Measurements from ENCODE around the gene M1AP.

Gene M1AP

DNA sequence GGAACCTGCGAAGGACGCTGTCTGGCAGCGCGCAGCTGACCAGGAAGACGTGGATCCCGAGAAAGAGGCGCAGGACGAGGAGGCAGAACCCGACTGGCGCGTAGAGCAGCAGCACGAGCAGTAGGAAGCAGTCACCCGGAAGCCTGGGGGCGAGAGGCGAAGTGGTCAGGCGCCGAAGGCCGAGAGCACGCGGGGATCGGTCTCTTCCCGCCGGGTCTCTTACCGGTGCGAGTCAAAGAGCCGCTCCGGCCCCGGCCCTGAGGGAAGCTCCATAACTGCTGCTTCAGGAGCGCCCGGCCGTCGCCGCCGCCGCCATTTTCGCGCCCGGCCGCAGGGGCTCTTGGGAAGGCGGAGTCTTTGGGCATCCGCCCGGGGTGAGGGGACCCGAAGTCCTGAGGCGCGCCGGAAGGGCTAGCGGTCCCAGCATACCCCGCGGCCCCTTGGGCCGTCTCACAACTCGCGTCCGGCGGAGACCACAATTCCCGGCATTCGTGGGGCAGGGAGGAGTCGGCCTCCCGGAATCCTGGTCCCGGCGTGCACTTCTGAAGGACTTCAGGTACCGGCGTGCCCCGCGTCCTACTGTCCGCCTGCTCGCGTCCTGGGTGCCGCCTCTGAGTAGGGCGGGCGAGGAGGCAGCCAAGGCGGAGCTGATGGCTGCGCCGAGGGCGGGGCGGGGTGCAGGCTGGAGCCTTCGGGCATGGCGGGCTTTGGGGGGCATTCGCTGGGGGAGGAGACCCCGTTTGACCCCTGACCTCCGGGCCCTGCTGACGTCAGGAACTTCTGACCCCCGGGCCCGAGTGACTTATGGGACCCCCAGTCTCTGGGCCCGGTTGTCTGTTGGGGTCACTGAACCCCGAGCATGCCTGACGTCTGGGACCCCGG is 118.5 kb downstream of the M1AP start, which contains the start of the genes AUP1 and HTRA2:
Gene AUP1 (minus strand): TSS at position 350 of the 882 bp plus-strand sequence. CDS start 77 bp downstream, at position 273.
Gene HTRA2 (plus strand): TSS at position 577 of the 882 bp plus-strand sequence. CDS start 74 bp downstream, at position 651.
- Histone ChIP-seq H3K27me3 (ENCODE audit: control insufficient read depth in 1 of 2, insufficient read depth in 1 of 2, low read length in 2 of 2) (no peaks in the 10 kb centered on the region), H4K8ac (ENCODE audit: low read length) (peak within 1 kb of the TSS; percentile 96), H2AK5ac (ENCODE audit: low read length, severe bottlenecking) (no peak within 1 kb of the TSS), H3K9me3 (ENCODE audit: control insufficient read depth, low read length) (no peaks in the 10 kb centered on the region), H3K9ac (ENCODE audit: low read length) (peak within 1 kb of the TSS; percentile 98), H2BK15ac (ENCODE audit: low read depth, poor library complexity, severe bottlenecking) (peak within 1 kb of the TSS; percentile 44), H2BK5ac (ENCODE audit: low read depth, low read length, poor library complexity, severe bottlenecking) (peak within 1 kb of the TSS; percentile 81), H3K27ac (ENCODE audit: low read length, poor library complexity, severe bottlenecking) (peak within 1 kb of the TSS; percentile 77), H3K79me1 (replicated peaks; ENCODE audit: low read length, poor library complexity, severe bottlenecking) (peaks cover 29% of the 10 kb centered on the region), H2BK120ac (ENCODE audit: low read depth, low read length) (peak within 1 kb of the TSS; percentile 45), H3K14ac (ENCODE audit: low read length in 2 of 2) (peak within 1 kb of the TSS in 1 of 2 experiments; percentile 82), H4K91ac (ENCODE audit: low read length) (peak within 1 kb of the TSS; percentile 86), H2AFZ (ENCODE audit: low read depth, low read length) (peak within 1 kb of the TSS; percentile 84), H3K23ac (ENCODE audit: low read length in 2 of 2) (peak within 1 kb of the TSS in 1 of 2 experiments; percentile 71), H3K36me3 (ENCODE audit: control insufficient read depth in 1 of 2, insufficient read depth in 2 of 2, low read depth in 1 of 2, low read length in 2 of 2) (peaks cover 49 to 67% of the 10 kb centered on the region in 2 experiments), H3K4me3 (ENCODE audit: insufficient read depth in 1 of 2, low read depth in 1 of 2, low read length in 2 of 2) (peak within 1 kb of the TSS; percentile 80 to 97), H3K18ac (ENCODE audit: low read depth in 1 of 2, low read length in 2 of 2) (peak within 1 kb of the TSS; percentile 93), H3K4me2 (ENCODE audit: low read length, poor library complexity, severe bottlenecking) (peak within 1 kb of the TSS; percentile 92), H3K4ac (ENCODE audit: low read depth in 1 of 2, low read length in 2 of 2) (peak within 1 kb of the TSS; percentile 52 to 77), H3K4me1 (ENCODE audit: control insufficient read depth, insufficient read depth, low read depth, low read length) (peaks cover 17% of the 10 kb centered on the region), H2BK12ac (ENCODE audit: low read length in 2 of 2) (peak within 1 kb of the TSS in 1 of 2 experiments; percentile 64)
- under 1% methylated on average over 83 of the region's 87 CpGs for WGBS
- peak; percentile 99 for DNase-seq

GRCh38 chr2:74528600-74529356 is 119.4 kb downstream of the M1AP start:
- Histone ChIP-seq H4K8ac (ENCODE audit: low read length) (peak overlapping the region; percentile 96), H2BK12ac (ENCODE audit: low read length in 2 of 2) (peak overlapping the region in 1 of 2 experiments; percentile 64), H3K23ac (ENCODE audit: low read length in 2 of 2) (peak overlapping the region in 1 of 2 experiments; percentile 1), H3K4me3 (ENCODE audit: insufficient read depth in 1 of 2, low read depth in 1 of 2, low read length in 2 of 2) (peak overlapping the region; percentile 80 to 97), H2BK120ac (ENCODE audit: low read depth, low read length) (no peak overlapping the region), H3K18ac (ENCODE audit: low read depth in 1 of 2, low read length in 2 of 2) (peak overlapping the region; percentile 93), H4K91ac (ENCODE audit: low read length) (peak overlapping the region; percentile 86), H3K14ac (ENCODE audit: low read length in 2 of 2) (peak overlapping the region in 1 of 2 experiments; percentile 37), H2AK5ac (ENCODE audit: low read length, severe bottlenecking) (no peak overlapping the region), H3K27ac (ENCODE audit: low read length, poor library complexity, severe bottlenecking) (no peak overlapping the region), H3K4me2 (ENCODE audit: low read length, poor library complexity, severe bottlenecking) (peak overlapping the region; percentile 92), H2BK5ac (ENCODE audit: low read depth, low read length, poor library complexity, severe bottlenecking) (no peak overlapping the region), H3K27me3 (ENCODE audit: control insufficient read depth in 1 of 2, insufficient read depth in 1 of 2, low read length in 2 of 2) (no peaks in the 10 kb centered on the region), H3K9ac (ENCODE audit: low read length) (peak overlapping the region; percentile 98), H3K4ac (ENCODE audit: low read depth in 1 of 2, low read length in 2 of 2) (peak overlapping the region; percentile 48 to 77), H2AFZ (ENCODE audit: low read depth, low read length) (peak overlapping the region; percentile 84), H3K79me1 (replicated peaks; ENCODE audit: low read length, poor library complexity, severe bottlenecking) (peaks cover 29% of the 10 kb centered on the region), H3K9me3 (ENCODE audit: control insufficient read depth, low read length) (no peaks in the 10 kb centered on the region), H3K4me1 (ENCODE audit: control insufficient read depth, insufficient read depth, low read depth, low read length) (peaks cover 17% of the 10 kb centered on the region), H3K36me3 (ENCODE audit: control insufficient read depth in 1 of 2, insufficient read depth in 2 of 2, low read depth in 1 of 2, low read length in 2 of 2) (peaks cover 41 to 62% of the 10 kb centered on the region in 2 experiments), H2BK15ac (ENCODE audit: low read depth, poor library complexity, severe bottlenecking) (no peak overlapping the region)
- WGBS = 10% methylated on average over 25 of the region's 29 CpGs
- no peak for DNase-seq

DNA sequence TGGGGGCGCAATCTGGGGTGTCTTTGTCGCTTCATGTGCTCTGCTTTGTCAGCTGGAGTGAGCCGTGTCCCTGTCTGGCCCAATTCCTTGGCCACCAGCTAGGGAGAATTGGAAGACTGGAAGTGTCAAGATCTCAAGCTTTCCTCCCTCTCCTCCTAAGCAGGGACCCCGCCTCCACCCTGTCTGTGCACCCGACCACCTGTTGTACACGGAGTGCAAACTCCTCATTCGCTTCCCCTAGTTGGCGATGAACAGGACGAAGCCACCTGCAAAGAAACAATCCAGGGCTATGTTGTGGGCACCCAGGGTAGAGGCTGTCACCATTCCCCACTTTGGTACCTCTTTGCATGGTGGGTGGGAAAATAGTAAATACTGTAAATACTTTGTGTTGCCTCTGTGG is 120.4 kb downstream of the M1AP start:
- H3K9ac ChIP-seq (ENCODE audit: low read length) = peak overlapping the region; percentile 98
- H3K9me3 ChIP-seq (ENCODE audit: control insufficient read depth, low read length) = no peaks in the 10 kb centered on the region
- H2AK5ac ChIP-seq (ENCODE audit: low read length, severe bottlenecking) = no peak overlapping the region
- no peak overlapping the region for H2BK5ac ChIP-seq (ENCODE audit: low read depth, low read length, poor library complexity, severe bottlenecking)
- H3K14ac ChIP-seq (ENCODE audit: low read length in 2 of 2) = no peak overlapping the region
- H3K27ac ChIP-seq (ENCODE audit: low read length, poor library complexity, severe bottlenecking) = no peak overlapping the region
- H3K27me3 ChIP-seq (ENCODE audit: control insufficient read depth in 1 of 2, insufficient read depth in 1 of 2, low read length in 2 of 2) = peaks cover 4 to 5% of the 10 kb centered on the region in 2 experiments
- H2AFZ ChIP-seq (ENCODE audit: low read depth, low read length) = no peak overlapping the region
- H3K4me3 ChIP-seq (ENCODE audit: insufficient read depth in 1 of 2, low read depth in 1 of 2, low read length in 2 of 2) = no peak overlapping the region
- no peak overlapping the region for H4K91ac ChIP-seq (ENCODE audit: low read length)
- H3K4me1 ChIP-seq (ENCODE audit: control insufficient read depth, insufficient read depth, low read depth, low read length) = peaks cover 17% of the 10 kb centered on the region
- H3K79me1 ChIP-seq (replicated peaks; ENCODE audit: low read length, poor library complexity, severe bottlenecking) = peaks cover 29% of the 10 kb centered on the region
- no peak for DNase-seq
- H2BK120ac ChIP-seq (ENCODE audit: low read depth, low read length) = no peak overlapping the region
- no peak overlapping the region for H2BK12ac ChIP-seq (ENCODE audit: low read length in 2 of 2)
- no peak overlapping the region for H3K18ac ChIP-seq (ENCODE audit: low read depth in 1 of 2, low read length in 2 of 2)
- no peak overlapping the region for H4K8ac ChIP-seq (ENCODE audit: low read length)
- H3K4me2 ChIP-seq (ENCODE audit: low read length, poor library complexity, severe bottlenecking) = no peak overlapping the region
- H3K36me3 ChIP-seq (ENCODE audit: control insufficient read depth in 1 of 2, insufficient read depth in 2 of 2, low read depth in 1 of 2, low read length in 2 of 2) = peaks cover 34 to 52% of the 10 kb centered on the region in 2 experiments
- WGBS = 98% methylated on average over 9 of the region's 9 CpGs
- H3K23ac ChIP-seq (ENCODE audit: low read length in 2 of 2) = no peak overlapping the region
- no peak overlapping the region for H2BK15ac ChIP-seq (ENCODE audit: low read depth, poor library complexity, severe bottlenecking)
- no peak overlapping the region for H3K4ac ChIP-seq (ENCODE audit: low read depth in 1 of 2, low read length in 2 of 2)
